ENCODE results near the gene ATPAF2.

The ATPAF2 gene

GRCh38 chr17:17981330-17981729 lies 57.6 kb downstream of the ATPAF2 start:
- no peak for DNase-seq (ENCODE audit: low read depth)
- no peak overlapping the region for H3K4me3 ChIP-seq (replicated peaks; ENCODE audit: low read depth, low read length)
- TF ChIP-seq, protein P1, sequence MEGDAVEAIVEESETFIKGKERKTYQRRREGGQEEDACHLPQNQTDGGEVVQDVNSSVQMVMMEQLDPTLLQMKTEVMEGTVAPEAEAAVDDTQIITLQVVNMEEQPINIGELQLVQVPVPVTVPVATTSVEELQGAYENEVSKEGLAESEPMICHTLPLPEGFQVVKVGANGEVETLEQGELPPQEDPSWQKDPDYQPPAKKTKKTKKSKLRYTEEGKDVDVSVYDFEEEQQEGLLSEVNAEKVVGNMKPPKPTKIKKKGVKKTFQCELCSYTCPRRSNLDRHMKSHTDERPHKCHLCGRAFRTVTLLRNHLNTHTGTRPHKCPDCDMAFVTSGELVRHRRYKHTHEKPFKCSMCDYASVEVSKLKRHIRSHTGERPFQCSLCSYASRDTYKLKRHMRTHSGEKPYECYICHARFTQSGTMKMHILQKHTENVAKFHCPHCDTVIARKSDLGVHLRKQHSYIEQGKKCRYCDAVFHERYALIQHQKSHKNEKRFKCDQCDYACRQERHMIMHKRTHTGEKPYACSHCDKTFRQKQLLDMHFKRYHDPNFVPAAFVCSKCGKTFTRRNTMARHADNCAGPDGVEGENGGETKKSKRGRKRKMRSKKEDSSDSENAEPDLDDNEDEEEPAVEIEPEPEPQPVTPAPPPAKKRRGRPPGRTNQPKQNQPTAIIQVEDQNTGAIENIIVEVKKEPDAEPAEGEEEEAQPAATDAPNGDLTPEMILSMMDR (IDR thresholded peaks at IDR 0.05; ENCODE audit: low read length, missing control alignments): no peak

- no peak overlapping the region for H3K4me3 ChIP-seq (replicated peaks; ENCODE audit: low read depth, low read length)
- DNase-seq (ENCODE audit: low read depth): no peak
- TF ChIP-seq, protein P1 (IDR thresholded peaks at IDR 0.05; ENCODE audit: low read length, missing control alignments): no peak
These were observed 59.2 kb downstream of the ATPAF2 start for GRCh38 chr17:17979778-17980177.

DNA sequence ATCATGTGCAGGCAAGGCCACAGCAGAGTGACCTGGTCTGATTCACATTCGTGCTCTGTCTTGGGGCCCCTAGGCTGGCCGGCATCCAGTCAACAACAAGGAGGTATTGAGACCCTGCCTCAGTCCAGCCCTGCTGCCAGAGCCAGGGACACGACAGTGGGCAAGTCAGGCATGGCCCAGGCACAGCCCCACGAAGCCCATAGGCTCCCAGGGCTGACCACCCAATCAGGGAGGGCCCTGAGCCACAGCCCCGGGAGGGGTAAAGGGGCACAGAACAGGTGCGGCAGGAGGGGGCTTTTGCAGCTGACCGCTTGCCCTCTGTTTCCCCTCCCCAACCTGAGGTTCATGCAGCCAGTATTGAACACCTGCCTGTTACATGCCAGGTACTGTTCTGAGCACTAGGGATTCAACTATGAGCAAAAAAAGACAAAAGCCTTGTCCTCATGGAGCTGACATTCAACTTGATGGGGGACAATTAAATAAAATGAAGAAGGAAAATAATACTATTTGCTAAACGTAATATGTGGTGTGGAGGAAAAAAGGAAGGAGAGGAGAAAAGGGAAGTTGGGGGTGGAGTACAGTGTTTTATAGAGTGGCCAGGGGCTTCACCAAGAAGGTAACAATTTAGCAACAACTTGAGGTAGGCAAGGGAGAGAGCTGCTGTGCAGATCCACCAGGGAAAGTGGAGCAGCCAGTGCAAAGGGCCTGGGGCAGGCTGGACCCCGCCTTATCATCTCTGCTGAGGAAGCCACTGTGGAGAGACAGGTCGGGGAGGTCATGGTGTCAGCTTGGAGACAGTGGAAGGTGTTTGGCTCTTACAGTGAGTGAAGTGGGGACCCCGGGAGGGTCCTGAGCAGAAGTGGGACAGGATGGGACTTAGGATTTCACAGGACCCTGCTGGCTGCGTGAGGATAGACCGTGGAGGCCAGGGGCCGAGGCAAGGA lies 60.2 kb downstream of the ATPAF2 start:
- TF ChIP-seq, protein P1 (IDR thresholded peaks at IDR 0.05; ENCODE audit: low read length, missing control alignments): no peak
- DNase-seq (ENCODE audit: low read depth): no peak
- no peak overlapping the region for H3K4me3 ChIP-seq (replicated peaks; ENCODE audit: low read depth, low read length)

DNA sequence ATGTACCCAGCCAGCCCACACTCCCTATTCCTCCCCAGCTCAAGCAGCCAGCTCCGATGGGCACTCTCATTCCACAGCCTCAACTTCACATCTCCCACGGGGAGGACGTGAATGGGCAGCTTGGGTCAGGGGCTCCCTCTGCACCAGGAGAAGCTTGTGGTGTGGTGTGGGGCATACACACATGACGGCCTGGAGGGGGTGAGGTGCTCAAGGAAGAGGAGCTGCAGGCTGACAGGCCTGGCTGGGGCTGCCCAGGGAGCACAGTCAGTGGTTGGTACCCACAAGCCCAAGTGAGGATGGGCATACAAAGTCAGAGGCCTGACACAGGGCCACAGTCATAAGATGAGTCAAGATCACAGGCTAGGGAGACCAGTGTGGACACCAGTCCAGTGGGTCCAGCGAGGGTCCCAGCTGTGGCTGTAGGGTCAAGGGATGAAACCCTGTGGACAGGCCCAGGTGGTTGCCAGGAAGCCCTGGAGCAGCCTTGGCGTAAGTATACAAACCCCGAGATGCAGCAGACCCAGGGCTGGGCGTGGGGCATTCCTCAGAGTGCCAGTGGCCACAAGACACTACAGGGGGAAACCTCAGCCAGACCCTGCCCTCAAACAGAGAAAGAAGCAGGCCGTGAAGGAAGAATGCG lies 61.9 kb downstream of the ATPAF2 start:
- TF ChIP-seq, protein P1 (IDR thresholded peaks at IDR 0.05; ENCODE audit: low read length, missing control alignments): no peak
- H3K4me3 ChIP-seq (replicated peaks; ENCODE audit: low read depth, low read length): no peak overlapping the region
- no peak for DNase-seq (ENCODE audit: low read depth)

- no peak overlapping the region for H3K4me3 ChIP-seq (replicated peaks; ENCODE audit: low read depth, low read length)
- TF ChIP-seq, protein P1 (IDR thresholded peaks at IDR 0.05; ENCODE audit: low read length, missing control alignments): no peak
- no peak for DNase-seq (ENCODE audit: low read depth)
These were observed 63.5 kb downstream of the ATPAF2 start for GRCh38 chr17:17975436-17975835.

- TF ChIP-seq, protein P1 (IDR thresholded peaks at IDR 0.05; ENCODE audit: low read length, missing control alignments): no peak
- DNase-seq (ENCODE audit: low read depth): no peak
- H3K4me3 ChIP-seq (replicated peaks; ENCODE audit: low read depth, low read length): peak overlapping the region; percentile 75
These were observed 66.1 kb downstream of the ATPAF2 start for GRCh38 chr17:17972952-17973254.
